Heart left ventricle (tissue), 13 donors: Measurements from ENCODE around the gene CCR6.

ENCODE experiments used
- CTCF ChIP-seq, 12 donors: fragments of 200-600 bp; sonication (generic) in 4 of 12; IDR thresholded peaks; one replicate each; pipeline versions ENCODE4 v1.5.0 to v1.8.0; 2018 to 2022; ENCODE audit warnings: antibody characterized with exemption in 12 of 12, mild to moderate bottlenecking in 5 of 12
- POLR2A ChIP-seq, 2 donors: fragments of 450-650 bp; IDR thresholded peaks; one replicate each; pipeline ENCODE4 v1.6.1; 2017; ENCODE audit warnings: antibody characterized with exemption in 2 of 2, mild to moderate bottlenecking in 2 of 2, moderate library complexity in 2 of 2
- donor health status: ischemic (EF 13 %, LVEDD 7.1; RV severe dilation, severe dysfunction).
- donor health status: DM: no; HTN: yes; CAD: no.
- donor health status: DM: no; HTN: no; CAD: no.
- donor health status: ischemic (EF 25% LVEDD 6.9; RV normal size, moderate dysfunction).
- donor health status: ischemic (EF 25% LVEDD 5.7; RV mildly dilated, moderate dysfunction).
- donor health status: ischemic (EF 35%, LVEDD 5.7; RV mildly dilated, moderate dysfunction).
- donor health status: nonischemic (EF 11% LVEDD 7.7; RV severe dilation, severe dysfunction).
- donor health status: DM: yes; HTN: yes; CAD: no.
- donor health status: PGD.
- donor health status: ischemic (EF 29% LVEDD 5.4; RV normal size, mild dysfunction).
- donor health status: nonischemic (EF 23%, LVEDD 6.1; RV moderate dilation, normal function).

GRCh38 chr6:167122041-167122826 is 662 bp upstream of the CCR6 start:
- no peak for TF ChIP-seq CTCF (IDR thresholded peaks at IDR 0.05)
- TF ChIP-seq POLR2A (IDR thresholded peaks at IDR 0.05): no peak
